Testis (tissue), 3 donors: ENCODE measurements around the gene MTAP. TPM values are rescaled to one million over a fixed set of nuclear protein-coding genes. Genes with fewer than 3 reads are reported as not detected.

ENCODE experiments used
- DNase-seq: peaks from one replicate; pipeline ENCODE4 v3.0.0-alpha.2; 2019
- H3K27ac ChIP-seq, 2 donors: fragments of 200-600 bp; sonication (generic); one replicate each; pipeline ENCODE4 v1.5.1; 2019
- H3K27me3 ChIP-seq: fragments of 200-600 bp; sonication (generic); one replicate; pipeline ENCODE4 v1.5.1; 2019
- H3K36me3 ChIP-seq: fragments of 200-600 bp; sonication (generic); one replicate; pipeline ENCODE4 v1.5.1; 2017; ENCODE audit warnings: low read depth; ENCODE audit errors: missing control alignments
- H3K4me1 ChIP-seq: fragments of 200-600 bp; sonication (generic); one replicate; pipeline ENCODE4 v1.5.1; 2019
- H3K4me3 ChIP-seq, 2 donors: fragments of 200-600 bp; sonication (generic); one replicate each; pipeline ENCODE4 v1.5.1; 2017 to 2019
- H3K9me3 ChIP-seq: fragments of 200-600 bp; sonication (generic); one replicate; pipeline ENCODE4 v1.5.1; 2017
- POLR2A ChIP-seq: fragments of 450-650 bp; IDR thresholded peaks from one replicate; pipeline ENCODE4 v1.6.1; 2017; ENCODE audit warnings: antibody characterized with exemption, mild to moderate bottlenecking, moderate library complexity
- WGBS, 2 donors: methylation state at CpG; one replicate each; pipeline ENCODE4 v1.1.5; 2018; 5-methylcytosine and 5-hydroxymethylcytosine counted together
- intact Hi-C: fragments of 100-400 bp; cut with DNase I; formaldehyde crosslinking; loops from one replicate; pipeline ENCODE4 v1.15.1; 2023; ENCODE audit warnings: low total_unique reads
- polyA plus RNA-seq: library from polyadenylated mRNA; stranded (reverse); fragments of 350-450 nt; fragmentation: Illumina TruSeq; extraction: RNeasy Lipid Tissue Mini Kit (QIAGEN cat#74804); gene quantifications from one replicate; pipeline ENCODE4 v1.2.3, GENCODE V29; 2014; ENCODE audit warnings: low read depth, low replicate concordance; ENCODE audit not compliant: insufficient read depth
- total RNA-seq, 2 donors: library from RNA; depleted of rRNA; stranded (reverse); fragments of >200 nt; gene quantifications; one replicate each; pipeline ENCODE4 v1.2.3, GENCODE V29; 2016
- TF ChIP-seq, protein P1 (sequence below), 3 experiments: fragments of 450-650 bp in 2 of 3; fragments of 200-600 bp in 1 of 3; sonication (generic) in 1 of 3; IDR thresholded peaks; one replicate each; pipeline ENCODE4 v1.5.1; 2016 to 2019; ENCODE audit warnings: antibody characterized with exemption in 3 of 3, mild to moderate bottlenecking in 2 of 3, moderate library complexity in 1 of 3

MTAP gene
- total and polyA plus RNA-seq, 3 donors from 2014 or later: 18.2 to 21.2 (median 19.3) TPM

DNA sequence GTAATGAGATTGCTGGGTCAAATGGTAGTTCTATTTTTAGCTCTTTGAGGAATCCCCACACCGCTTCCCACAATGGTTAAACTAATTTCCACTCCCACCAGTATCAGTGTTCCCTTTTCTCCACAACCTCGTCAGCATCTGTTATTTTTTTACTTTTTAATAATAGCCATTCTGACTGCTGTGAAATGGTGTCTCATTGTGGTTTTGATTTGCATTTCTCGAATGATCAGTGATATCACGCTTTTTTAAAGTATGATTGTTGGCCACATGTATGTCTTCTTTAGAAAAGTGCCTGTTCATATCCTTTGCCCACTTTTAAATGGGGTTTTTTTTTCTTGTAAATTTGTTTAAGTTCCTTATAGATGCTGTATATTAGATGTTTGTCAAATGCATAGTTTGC is 73.5 kb downstream of the MTAP start:
- Histone ChIP-seq H3K36me3 (no peaks in the 10 kb centered on the region), H3K27me3 (no peaks in the 10 kb centered on the region), H3K9me3 (no peaks in the 10 kb centered on the region), H3K4me1 (no peaks in the 10 kb centered on the region), H3K4me3 (no peak overlapping the region), H3K27ac (no peak overlapping the region)
- intact Hi-C loops: no loop called here
- no peak for DNase-seq
- 94% methylated on average over 4 of the region's 4 CpGs for WGBS, 2 donors
- TF ChIP-seq POLR2A: no peak
- TF ChIP-seq, protein P1, sequence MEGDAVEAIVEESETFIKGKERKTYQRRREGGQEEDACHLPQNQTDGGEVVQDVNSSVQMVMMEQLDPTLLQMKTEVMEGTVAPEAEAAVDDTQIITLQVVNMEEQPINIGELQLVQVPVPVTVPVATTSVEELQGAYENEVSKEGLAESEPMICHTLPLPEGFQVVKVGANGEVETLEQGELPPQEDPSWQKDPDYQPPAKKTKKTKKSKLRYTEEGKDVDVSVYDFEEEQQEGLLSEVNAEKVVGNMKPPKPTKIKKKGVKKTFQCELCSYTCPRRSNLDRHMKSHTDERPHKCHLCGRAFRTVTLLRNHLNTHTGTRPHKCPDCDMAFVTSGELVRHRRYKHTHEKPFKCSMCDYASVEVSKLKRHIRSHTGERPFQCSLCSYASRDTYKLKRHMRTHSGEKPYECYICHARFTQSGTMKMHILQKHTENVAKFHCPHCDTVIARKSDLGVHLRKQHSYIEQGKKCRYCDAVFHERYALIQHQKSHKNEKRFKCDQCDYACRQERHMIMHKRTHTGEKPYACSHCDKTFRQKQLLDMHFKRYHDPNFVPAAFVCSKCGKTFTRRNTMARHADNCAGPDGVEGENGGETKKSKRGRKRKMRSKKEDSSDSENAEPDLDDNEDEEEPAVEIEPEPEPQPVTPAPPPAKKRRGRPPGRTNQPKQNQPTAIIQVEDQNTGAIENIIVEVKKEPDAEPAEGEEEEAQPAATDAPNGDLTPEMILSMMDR (IDR thresholded peaks at IDR 0.05): no peak

- TF ChIP-seq, protein P1 (IDR thresholded peaks at IDR 0.05): no peak
- TF ChIP-seq POLR2A: no peak
- no peak overlapping the region for H3K4me3 ChIP-seq
- no peaks in the 10 kb centered on the region for H3K9me3 ChIP-seq
- WGBS, 2 donors: 69 to 77% methylated on average over 3 of the region's 3 CpGs
- H3K27me3 ChIP-seq: no peaks in the 10 kb centered on the region
- no peaks in the 10 kb centered on the region for H3K36me3 ChIP-seq
- no peaks in the 10 kb centered on the region for H3K4me1 ChIP-seq
- intact Hi-C loops: no loop called here
- no peak for DNase-seq
- no peak overlapping the region for H3K27ac ChIP-seq
These were observed 81.2 kb downstream of the MTAP start for GRCh38 chr9:21883642-21884041.

DNA sequence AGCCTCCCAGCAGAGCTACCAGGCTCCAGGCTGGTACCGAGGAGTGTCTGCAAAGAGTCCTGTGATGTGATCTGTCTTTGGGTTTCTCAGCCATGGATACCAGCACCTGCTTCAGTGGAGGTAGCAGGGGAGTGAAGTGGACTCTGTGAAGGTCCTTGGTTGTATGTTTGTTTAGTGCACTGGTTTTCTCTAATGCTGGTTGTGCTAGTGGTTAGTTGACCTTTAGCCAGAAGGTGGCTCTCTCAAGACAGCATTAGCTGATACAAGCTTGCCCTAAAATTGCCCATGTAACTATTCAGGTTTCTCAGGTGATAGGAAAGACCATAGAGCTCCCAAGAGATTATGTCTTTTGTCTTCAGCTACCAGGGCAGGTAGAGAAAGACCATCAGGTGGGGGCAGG is 87.2 kb downstream of the MTAP start:
- TF ChIP-seq, protein P1 (IDR thresholded peaks at IDR 0.05): no peak
- TF ChIP-seq POLR2A: no peak
- DNase-seq: no peak
- WGBS, 2 donors: 67 to 95% methylated on average over 1 of the region's 1 CpG
- H3K9me3 ChIP-seq: no peaks in the 10 kb centered on the region
- intact Hi-C loops: no loop called here
- H3K27me3 ChIP-seq: no peaks in the 10 kb centered on the region
- no peaks in the 10 kb centered on the region for H3K36me3 ChIP-seq
- no peaks in the 10 kb centered on the region for H3K4me1 ChIP-seq
- no peak overlapping the region for H3K27ac ChIP-seq
- H3K4me3 ChIP-seq: no peak overlapping the region

- intact Hi-C loops: no loop called here
- Histone ChIP-seq H3K4me3 (no peak overlapping the region), H3K9me3 (no peaks in the 10 kb centered on the region), H3K36me3 (no peaks in the 10 kb centered on the region), H3K27ac (no peak overlapping the region), H3K4me1 (no peaks in the 10 kb centered on the region), H3K27me3 (no peaks in the 10 kb centered on the region)
- TF ChIP-seq, protein P1 (IDR thresholded peaks at IDR 0.05): no peak
- no peak for DNase-seq
- 97 to 98% methylated on average over 5 of the region's 5 CpGs for WGBS, 2 donors
These were observed 88.3 kb downstream of the MTAP start for GRCh38 chr9:21890696-21891095.

GRCh38 chr9:21901546-21901945 is 99.1 kb downstream of the MTAP start:
- TF ChIP-seq, protein P1 (IDR thresholded peaks at IDR 0.05): no peak
- no peak for TF ChIP-seq POLR2A
- 94 to 98% methylated on average over 1 of the region's 1 CpG for WGBS, 2 donors
- intact Hi-C loops: no loop called here
- no peaks in the 10 kb centered on the region for H3K36me3 ChIP-seq
- no peak for DNase-seq
- H3K27me3 ChIP-seq: no peaks in the 10 kb centered on the region
- H3K4me1 ChIP-seq: no peaks in the 10 kb centered on the region
- no peak overlapping the region for H3K27ac ChIP-seq
- H3K9me3 ChIP-seq: no peaks in the 10 kb centered on the region
- no peak overlapping the region for H3K4me3 ChIP-seq
